Measurements from ENCODE around the gene TRIM4. TPM values are rescaled to one million over a fixed set of nuclear protein-coding genes. Genes with fewer than 3 reads are reported as not detected.

Gene TRIM4
- total and polyA plus RNA-seq, 2 donors = 27.9 to 30.2 TPM

GRCh38 chr7:99848420-99849216 is 70.7 kb downstream of the TRIM4 start:
- Histone ChIP-seq H3K4me3 (ENCODE audit: low read depth, low read length) (no peak overlapping the region), H3K4me1 (ENCODE audit: insufficient read depth) (no peaks in the 10 kb centered on the region), H3K36me3 (ENCODE audit: insufficient read depth) (no peaks in the 10 kb centered on the region), H3K27ac (ENCODE audit: low read depth) (no peak overlapping the region)
- no peak for DNase-seq (ENCODE audit: extremely low spot score)
- WGBS = 64% methylated on average over 6 of the region's 6 CpGs

- DNase-seq (ENCODE audit: extremely low spot score) = no peak
- H3K27ac ChIP-seq (ENCODE audit: low read depth) = no peak overlapping the region
- H3K4me1 ChIP-seq (ENCODE audit: insufficient read depth) = no peaks in the 10 kb centered on the region
- no peaks in the 10 kb centered on the region for H3K36me3 ChIP-seq (ENCODE audit: insufficient read depth)
- no peak overlapping the region for H3K4me3 ChIP-seq (ENCODE audit: low read depth, low read length)
- 64% methylated on average over 1 of the region's 1 CpG for WGBS
These were observed 75.0 kb downstream of the TRIM4 start for GRCh38 chr7:99844328-99844727.

GRCh38 chr7:99843808-99844207 is 75.5 kb downstream of the TRIM4 start:
- no peaks in the 10 kb centered on the region for H3K4me1 ChIP-seq (ENCODE audit: insufficient read depth)
- DNase-seq (ENCODE audit: extremely low spot score) = no peak
- no peak overlapping the region for H3K4me3 ChIP-seq (ENCODE audit: low read depth, low read length)
- WGBS = 74% methylated on average over 4 of the region's 4 CpGs
- no peak overlapping the region for H3K27ac ChIP-seq (ENCODE audit: low read depth)
- no peaks in the 10 kb centered on the region for H3K36me3 ChIP-seq (ENCODE audit: insufficient read depth)

GRCh38 chr7:99842926-99843325 is 76.4 kb downstream of the TRIM4 start:
- Histone ChIP-seq H3K4me1 (ENCODE audit: insufficient read depth) (no peaks in the 10 kb centered on the region), H3K4me3 (ENCODE audit: low read depth, low read length) (no peak overlapping the region), H3K27ac (ENCODE audit: low read depth) (no peak overlapping the region), H3K36me3 (ENCODE audit: insufficient read depth) (no peaks in the 10 kb centered on the region)
- no peak for DNase-seq (ENCODE audit: extremely low spot score)
- 86% methylated on average over 2 of the region's 2 CpGs for WGBS

Small RNA genes within 50 kb of the gene (small RNA-seq; reads per million reads assigned to genes)
- gene AC011904.1 (not detected), gene CYP3A52P (not detected), gene RF00019 (not detected), gene RF00561 (not detected)

Other genes with a start within 250 kb of the TRIM4 start
- 29.9 TPM for gene CYP3A5, start 239.5 kb downstream of the TRIM4 start, total RNA-seq
- gene CYP3A5, start 239.5 kb downstream of the TRIM4 start, polyA plus RNA-seq = 7.1 TPM
- gene CYP3A7, start 184.3 kb downstream of the TRIM4 start, total RNA-seq = 0.21 TPM
- gene CYP3A7, start 184.3 kb downstream of the TRIM4 start, polyA plus RNA-seq = 0.06 TPM
- not detected for gene CYP3A4, start 135.3 kb downstream of the TRIM4 start, total RNA-seq
- gene CYP3A4, start 135.3 kb downstream of the TRIM4 start, polyA plus RNA-seq = 0.79 TPM
- gene CYP3A43, start 91.5 kb downstream of the TRIM4 start, total RNA-seq = not detected
- not detected for gene CYP3A43, start 91.5 kb downstream of the TRIM4 start, polyA plus RNA-seq
- gene OR2AE1, start 42.5 kb downstream of the TRIM4 start, total RNA-seq = not detected
- gene OR2AE1, start 42.5 kb downstream of the TRIM4 start, polyA plus RNA-seq = 0.13 TPM
- not detected for gene GJC3, start 10.1 kb upstream of the TRIM4 start, total RNA-seq
- gene GJC3, start 10.1 kb upstream of the TRIM4 start, polyA plus RNA-seq = 0.14 TPM
- gene AZGP1, start 56.5 kb upstream of the TRIM4 start, total RNA-seq = 1.9 TPM
- 9.3 TPM for gene AZGP1, start 56.5 kb upstream of the TRIM4 start, polyA plus RNA-seq
- gene ZKSCAN1, start 96.1 kb upstream of the TRIM4 start, total RNA-seq = 51.5 TPM
- 14.3 TPM for gene ZKSCAN1, start 96.1 kb upstream of the TRIM4 start, polyA plus RNA-seq
- gene ZSCAN21, start 130.2 kb upstream of the TRIM4 start, total RNA-seq = 10.4 TPM
- 11.6 TPM for gene ZSCAN21, start 130.2 kb upstream of the TRIM4 start, polyA plus RNA-seq
- gene ZNF3, start 162.2 kb upstream of the TRIM4 start, total RNA-seq = 38.3 TPM
- 17.4 TPM for gene ZNF3, start 162.2 kb upstream of the TRIM4 start, polyA plus RNA-seq
- 36.1 TPM for gene COPS6, start 169.4 kb upstream of the TRIM4 start, total RNA-seq
- gene COPS6, start 169.4 kb upstream of the TRIM4 start, polyA plus RNA-seq = 160 TPM
- 44.6 TPM for gene MCM7, start 181.9 kb upstream of the TRIM4 start, total RNA-seq
- gene MCM7, start 181.9 kb upstream of the TRIM4 start, polyA plus RNA-seq = 62.5 TPM
- gene AP4M1, start 182.1 kb upstream of the TRIM4 start, total RNA-seq = 13.9 TPM
- 23.9 TPM for gene AP4M1, start 182.1 kb upstream of the TRIM4 start, polyA plus RNA-seq
- 20.6 TPM for gene TAF6, start 199.8 kb upstream of the TRIM4 start, total RNA-seq
- 55.4 TPM for gene TAF6, start 199.8 kb upstream of the TRIM4 start, polyA plus RNA-seq
- 34.5 TPM for gene CNPY4, start 200.1 kb upstream of the TRIM4 start, total RNA-seq
- 26.1 TPM for gene CNPY4, start 200.1 kb upstream of the TRIM4 start, polyA plus RNA-seq
- 1.3 TPM for gene MBLAC1, start 207.4 kb upstream of the TRIM4 start, total RNA-seq
- 4.7 TPM for gene MBLAC1, start 207.4 kb upstream of the TRIM4 start, polyA plus RNA-seq
- 36.3 TPM for gene LAMTOR4, start 229.4 kb upstream of the TRIM4 start, total RNA-seq
- gene LAMTOR4, start 229.4 kb upstream of the TRIM4 start, polyA plus RNA-seq = 251 TPM
- 5.4 TPM for gene TRAPPC14, start 239.2 kb upstream of the TRIM4 start, total RNA-seq
- gene TRAPPC14, start 239.2 kb upstream of the TRIM4 start, polyA plus RNA-seq = 11.6 TPM
- 6.5 TPM for gene GAL3ST4, start 249.1 kb upstream of the TRIM4 start, total RNA-seq
- gene GAL3ST4, start 249.1 kb upstream of the TRIM4 start, polyA plus RNA-seq = 9.8 TPM

Data from urinary bladder (tissue), 4 donors.